Ureter (tissue), 1 donor: ENCODE data around the gene NUMBL. TPM values are rescaled to one million over a fixed set of nuclear protein-coding genes. Genes with fewer than 3 reads are reported as not detected.
"Not testable (repeated sequence)": the region's sequence is repeated elsewhere in the genome, so short reads cannot be mapped to it uniquely, and the experiment has no call there.

Experiments used
- DNase-seq: peaks from one replicate; pipeline ENCODE4 v3.0.0-alpha.2; 2020; ENCODE audit warnings: low spot score
- total RNA-seq: library from RNA; stranded (reverse); gene quantifications from one replicate; pipeline ENCODE4 v1.2.4, GENCODE V29; 2023
- donor health status: DM: yes; HTN: yes; CAD: no.

NUMBL gene
- total RNA-seq, 1 donor from 2014 or later, result 30.3 TPM

DNA sequence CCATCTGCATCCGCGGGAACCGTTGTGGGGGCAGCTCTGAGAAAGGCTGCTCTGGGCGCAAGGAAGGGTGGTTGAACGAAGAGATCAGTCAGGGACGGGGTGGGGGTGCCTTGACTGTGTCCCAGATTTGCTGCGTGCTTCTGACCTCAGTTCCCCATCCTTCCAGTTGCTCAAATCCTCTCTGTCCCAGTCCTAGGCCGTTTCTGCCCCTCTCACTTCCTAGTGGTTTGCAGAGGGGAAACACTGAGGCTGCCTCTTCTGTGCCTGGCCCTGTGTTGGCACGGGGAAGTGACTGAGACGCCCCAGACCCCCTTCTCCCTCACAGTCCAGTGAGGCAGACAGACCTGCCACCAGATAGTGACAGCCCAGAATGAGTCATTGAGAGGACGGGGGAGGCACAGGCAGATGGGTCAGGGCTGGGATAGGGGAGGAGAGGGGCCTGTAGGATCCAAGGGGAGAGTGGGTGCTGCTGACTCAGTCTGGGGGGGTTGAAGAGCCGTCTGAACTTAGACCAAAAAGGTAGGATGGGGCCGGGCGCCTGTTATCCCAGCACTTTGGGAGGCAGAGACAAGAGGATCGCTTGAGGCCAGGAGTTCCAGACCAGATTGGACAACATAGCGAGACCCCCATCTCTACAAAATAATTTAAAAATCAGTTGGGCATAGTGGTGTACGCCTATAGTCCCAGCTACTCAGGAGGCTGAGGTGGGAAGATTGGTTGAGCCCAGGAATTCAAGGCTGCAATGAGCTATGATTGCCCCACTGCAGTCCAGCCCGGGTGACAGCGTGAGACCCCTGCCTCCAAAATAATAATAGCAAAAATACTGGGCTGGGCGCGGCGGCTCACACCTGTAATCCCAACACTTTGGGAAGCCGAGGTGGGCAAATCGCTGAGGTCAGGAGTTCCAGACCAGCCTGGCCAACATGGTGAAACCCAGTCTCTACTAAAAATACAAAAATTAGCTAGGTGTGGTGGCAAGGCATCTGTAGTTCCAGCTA is 26.5 kb downstream of the NUMBL start:
- DNase-seq, result no peak

DNA sequence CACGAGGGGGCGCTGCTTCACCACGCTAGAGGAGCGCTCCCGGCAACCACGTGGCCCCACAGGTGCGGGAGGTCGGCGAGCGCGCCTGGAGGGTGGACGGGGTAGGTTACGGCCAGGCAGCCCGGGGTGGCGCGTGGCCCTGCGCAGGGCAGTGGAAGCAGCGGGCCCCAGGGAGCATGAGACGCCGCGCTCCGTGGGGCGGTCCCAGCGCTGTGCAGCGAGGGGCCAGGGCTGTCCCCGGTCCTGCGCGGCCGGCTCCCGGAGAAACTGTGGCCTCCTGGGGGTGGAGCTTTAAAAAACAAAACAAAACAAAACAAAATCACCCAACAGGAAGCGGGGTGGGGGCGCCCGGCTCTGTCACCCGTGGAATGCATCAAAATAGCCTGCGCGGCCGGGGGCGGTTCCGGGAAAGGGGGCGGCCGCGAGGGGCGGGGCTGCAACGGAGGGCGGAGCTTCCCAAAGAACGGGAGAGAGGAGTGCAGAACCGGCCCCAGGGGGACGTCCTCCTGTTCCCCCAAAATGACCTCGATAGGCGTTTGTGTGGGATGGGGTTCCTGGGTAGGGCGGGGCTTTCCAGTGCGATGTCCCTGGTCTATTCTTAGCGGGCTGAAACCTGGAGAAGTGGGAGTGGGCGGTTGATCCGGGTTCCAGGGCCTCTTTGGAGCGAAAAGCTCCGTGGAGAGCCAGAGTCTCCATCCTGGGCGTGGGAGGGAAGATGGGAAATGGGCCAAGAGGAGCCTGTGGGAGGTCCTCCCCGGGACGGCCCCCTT is 27.3 kb downstream of the NUMBL start:
- peak; percentile 92 for DNase-seq

DNA sequence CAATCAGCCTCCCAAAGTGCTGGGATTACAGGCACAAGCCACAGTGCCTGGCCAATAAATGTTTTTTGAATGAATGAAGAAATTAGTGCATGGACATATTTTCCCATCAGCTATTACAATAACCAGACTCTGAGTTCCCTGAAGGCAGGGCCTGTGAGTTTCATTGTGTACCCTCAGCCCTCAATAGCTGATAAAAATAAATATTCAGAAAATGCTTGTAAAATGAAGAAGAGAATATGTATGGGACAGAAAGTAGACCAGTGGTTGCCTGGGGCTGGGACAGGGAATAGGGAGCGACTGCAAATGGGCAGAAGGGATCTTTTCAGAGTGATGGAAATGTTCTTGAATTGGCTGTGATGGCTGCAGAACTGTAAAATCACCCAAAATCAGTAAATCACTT is 28.8 kb downstream of the NUMBL start:
- no peak for DNase-seq

DNA sequence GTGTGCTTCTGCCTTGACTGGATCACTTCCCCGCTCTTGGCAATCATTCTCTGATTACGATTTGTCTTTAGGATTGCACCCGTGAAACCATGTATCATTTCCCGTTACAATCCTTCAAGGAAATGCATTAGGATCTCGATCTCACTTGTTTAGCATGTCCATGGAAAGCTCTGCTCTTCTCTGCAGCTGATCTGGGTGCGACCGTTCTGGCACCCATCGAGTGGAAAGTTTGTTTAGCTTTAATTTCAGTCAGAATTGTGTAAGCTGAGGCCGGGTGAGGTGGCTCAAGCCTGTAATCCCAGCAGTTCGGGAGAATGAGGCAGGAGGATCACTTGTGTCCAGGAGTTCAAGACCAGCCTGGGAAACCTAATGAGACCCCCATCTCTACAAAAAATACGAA is 30.9 kb downstream of the NUMBL start:
- no peak for DNase-seq

DNA sequence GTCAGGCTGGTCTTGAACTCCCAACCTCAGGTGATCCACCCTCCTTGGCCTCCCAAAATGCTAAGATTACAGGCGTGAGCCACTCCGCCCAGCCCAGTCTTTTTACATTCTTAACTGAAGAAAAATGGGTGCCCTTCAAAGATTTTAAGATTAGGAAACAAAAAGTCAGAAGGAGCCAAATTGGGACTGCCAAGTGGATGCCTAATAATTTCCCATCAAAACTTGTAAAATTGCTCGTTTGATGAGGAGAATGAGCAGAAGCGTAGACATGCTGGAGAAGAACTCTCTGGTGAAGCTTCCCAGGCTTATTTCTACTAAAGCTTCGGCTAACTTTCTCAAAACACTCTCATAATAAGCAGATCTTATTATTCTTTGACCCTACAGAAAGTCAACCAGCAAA is 31.3 kb downstream of the NUMBL start:
- DNase-seq, result no peak

DNA sequence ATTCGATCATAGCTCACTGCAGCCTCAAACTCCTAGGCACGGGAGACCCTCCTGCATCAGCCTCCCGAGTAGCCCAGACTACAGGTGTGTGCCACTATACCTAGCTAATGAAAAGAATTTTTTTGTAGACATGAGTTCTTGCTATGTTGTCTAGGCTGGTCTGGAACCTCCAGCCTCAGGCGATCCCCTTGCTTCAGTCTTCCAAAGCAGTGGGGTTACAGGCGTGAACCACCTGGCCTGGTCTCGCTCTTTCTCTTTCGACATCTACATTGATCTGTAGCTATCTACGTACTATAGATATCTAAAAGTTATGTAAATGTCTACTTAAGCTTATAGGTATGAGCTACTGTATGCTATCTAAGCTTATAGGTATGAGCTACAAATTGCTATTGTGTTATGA is 32.4 kb downstream of the NUMBL start:
- DNase-seq, result no peak

DNA sequence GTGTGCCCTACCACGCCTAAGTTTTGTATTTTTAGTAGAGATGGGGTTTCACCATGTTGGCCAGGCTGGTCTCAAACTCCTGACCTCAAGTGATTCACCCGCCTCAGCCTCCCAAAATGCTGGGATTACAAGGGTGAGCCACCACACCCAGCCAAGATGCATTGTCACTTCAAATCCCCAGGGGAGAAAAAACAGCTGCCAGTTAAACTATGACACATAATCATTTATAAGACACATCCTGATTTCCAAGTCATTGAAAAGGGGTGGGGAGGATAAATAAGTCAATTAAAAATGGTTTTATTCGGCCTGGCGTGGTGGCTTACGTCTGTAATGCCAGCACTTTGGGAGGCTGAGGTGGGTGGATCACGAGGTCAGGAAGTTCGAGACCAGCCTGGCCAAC is 34.8 kb downstream of the NUMBL start:
- DNase-seq, result not testable (repeated sequence)

DNA sequence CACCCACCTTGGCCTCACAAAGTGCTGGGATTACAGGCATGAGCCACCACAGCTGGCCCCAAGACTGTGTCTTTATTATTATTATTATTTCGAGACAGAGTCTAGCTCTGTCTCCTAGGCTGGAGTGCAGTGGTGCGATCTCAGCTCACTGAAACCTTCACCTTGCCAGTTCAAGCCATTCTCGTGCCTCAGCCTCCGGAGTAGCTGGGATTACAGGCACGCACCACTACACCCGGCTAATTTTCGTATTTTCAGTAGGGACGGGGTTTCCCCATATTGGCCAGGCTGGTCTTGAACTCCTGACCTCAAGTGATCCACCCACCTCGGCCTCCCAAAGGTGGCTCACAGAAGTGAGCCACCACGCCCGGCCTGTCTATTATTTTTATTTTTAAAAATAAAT is 38.1 kb downstream of the NUMBL start:
- DNase-seq, result not testable (repeated sequence)

DNA sequence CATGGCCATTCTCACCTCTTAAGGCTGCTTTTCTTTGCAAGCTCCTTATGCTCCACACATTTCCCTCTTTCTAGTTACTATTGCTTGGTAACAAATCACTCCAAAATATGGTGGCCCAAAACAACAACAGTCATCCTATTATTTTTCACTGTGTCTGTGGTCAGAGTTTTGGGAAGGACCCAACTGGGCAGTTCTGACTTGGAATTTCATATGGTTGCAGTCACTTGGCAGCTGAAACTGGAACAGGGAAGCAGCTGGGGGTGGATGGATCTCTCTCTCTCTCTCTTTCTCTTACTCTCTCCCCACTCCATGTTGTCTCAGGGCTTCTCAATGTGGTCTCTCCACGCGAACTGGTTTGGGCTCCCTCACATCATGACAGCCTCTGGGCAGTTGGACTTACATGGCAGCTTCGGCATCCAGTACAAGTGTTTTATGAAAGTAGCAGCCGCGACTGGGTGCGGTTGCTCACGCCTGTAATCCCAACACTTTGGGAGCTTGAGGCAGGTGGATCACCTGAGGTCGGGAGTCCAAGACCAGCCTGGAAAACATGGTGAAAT is 39.6 kb downstream of the NUMBL start:
- no peak for DNase-seq

DNA sequence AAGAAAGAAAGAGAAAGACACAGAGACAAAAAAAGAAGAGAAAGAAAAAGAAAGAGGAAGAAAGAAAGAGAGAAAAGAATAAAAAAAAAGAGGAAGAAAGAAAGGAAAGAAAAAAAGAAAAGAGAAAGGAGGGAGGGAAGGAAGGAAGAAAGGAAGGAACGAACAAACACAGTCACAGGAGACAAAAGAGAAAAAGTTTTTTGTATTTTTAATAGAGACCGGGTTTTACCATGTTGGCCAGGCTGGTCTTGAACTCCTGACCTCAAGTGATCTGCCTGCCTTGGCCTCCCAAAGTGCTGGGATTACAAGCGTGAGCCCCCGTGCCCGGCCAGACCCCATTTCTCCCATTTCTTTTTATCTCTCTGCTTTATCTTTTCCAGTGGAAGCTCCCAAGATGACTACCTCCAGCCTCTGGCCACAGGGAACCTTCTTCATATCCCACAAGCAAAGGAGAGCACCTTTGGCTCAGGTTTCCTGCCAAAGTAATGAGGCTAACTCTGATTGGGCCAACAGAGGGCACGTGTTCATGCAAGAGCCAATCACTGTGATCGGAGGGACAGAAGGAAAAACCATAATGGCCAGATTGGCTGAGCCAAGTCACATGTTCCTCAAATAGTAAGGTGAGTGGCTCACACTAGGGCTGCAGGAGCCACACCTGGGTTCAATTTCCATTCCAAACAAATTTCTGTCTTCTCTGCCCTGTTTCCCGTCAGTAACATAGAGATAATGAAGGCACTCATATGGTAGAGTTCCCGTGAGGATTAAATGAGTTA is 40.4 kb downstream of the NUMBL start:
- not testable (repeated sequence) for DNase-seq

DNA sequence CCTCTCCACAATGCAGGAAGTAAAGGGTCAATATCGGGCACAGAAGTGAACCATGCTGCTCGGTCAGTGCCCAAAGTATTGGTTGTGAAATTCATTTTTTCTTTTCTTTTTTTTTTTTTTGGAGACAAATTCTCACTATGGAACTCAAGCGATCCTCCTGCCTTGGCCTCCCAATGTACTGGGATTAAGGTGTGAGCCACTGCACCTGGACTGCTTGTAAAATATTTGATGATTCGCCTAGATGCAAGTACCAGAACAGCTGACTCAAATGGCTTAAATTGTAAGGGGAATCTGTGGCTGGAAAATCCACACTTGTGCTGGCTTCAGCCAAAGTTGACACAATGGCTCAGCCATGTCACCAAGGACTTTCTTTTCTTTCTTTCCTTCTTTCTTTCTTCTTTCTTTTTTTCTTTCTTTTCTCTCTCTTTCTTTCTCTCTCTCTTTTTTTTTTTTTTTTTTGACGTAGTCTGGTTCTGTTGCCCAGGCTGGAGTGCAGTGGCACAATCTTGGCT is 43.7 kb downstream of the NUMBL start:
- DNase-seq, result no peak

DNA sequence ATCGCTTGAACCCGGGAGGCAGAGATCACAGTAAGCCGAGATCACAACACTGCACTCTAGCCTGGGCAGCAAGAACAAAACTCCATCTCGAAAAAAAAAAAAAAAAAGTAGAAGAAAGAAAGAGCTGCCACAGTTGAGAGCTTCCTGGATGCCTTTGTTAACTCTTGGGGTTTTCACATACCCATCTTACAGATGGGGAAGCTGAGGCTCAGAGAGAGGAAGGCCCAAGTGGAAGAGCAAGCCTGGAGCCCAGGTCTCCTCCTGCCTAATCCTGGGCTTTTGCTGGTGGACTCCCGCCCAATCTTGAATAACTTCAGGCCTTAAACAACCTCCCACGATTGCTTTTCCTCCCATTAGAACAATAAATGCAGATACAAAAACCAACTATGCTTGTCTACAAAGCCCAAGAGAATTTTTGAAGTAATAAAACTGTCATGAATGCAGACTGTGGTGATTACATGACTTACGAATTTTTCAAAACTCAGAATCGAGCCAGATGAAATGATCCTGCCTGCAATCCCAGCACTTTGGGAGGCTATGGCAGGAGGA is 47.6 kb downstream of the NUMBL start:
- DNase-seq, result no peak

DNA sequence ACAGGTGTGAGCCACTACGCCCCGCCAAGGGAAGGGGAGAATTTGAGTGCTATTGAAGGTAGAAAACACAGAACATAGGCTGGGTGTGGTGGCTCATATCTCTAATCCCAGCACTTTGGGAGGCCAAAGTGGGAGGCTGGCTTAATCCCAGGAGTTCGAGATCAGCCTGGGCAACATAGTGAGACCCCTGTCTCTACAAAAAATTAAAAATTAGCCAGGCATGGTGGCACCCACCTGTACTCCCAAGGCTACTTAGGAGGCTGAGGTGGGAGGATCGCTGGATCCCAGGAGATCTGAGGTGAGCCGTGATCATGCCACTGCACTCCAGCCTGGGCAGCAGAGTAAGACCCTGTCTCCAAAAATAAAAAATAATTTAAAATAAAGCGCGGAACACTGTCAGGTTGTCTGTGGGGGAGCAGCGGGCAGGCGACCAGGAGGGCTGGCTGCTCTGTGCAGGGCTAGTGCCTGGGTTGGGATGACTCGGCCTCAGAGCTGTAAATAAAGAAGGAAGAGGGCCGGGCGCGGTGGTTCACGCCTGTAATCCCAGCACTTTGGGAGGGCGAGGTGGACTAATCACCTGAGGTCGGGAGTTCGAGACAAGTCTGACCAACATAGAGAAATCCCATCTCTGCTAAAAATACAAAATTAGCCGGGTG is 48.3 kb downstream of the NUMBL start:
- no peak for DNase-seq

DNA sequence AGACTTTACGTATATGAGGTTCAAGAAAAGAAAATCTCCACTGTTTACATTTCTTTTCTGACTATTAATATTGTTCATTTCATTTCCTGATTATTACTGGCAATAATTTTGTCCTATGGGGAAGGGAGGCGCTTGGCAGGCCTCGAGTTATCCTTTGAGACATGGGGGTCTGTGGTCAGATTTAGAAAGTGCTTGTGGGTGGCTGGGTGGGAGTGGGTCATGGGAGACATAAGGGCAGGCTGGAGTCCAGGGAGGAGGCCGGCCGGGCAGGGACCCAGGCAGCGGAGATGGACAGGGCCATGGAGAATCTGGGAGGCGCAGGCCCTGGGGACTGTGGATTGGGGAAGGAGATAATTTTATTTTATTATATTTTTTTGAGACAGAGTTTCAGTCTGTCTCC is 49.2 kb downstream of the NUMBL start:
- no peak for DNase-seq

DNA sequence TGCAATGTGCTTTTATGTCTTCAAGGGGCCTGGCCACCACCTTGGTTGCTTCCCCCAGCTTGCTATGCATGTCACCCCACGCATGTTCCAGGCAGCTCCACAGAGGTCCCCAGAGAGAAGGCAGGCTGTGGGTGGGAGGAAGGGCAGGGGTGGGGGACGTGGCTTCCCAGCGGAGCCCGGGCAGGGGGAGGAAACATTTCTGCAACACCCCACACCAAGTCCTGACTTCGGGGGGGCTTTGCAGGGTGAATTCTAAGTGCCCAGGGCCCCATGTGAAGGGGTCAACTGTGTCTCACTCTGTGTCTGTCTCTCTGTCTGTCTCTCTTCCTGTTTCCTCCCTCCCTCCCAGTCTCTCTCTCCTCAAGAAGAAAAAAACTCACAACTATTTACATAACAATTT is 49.7 kb downstream of the NUMBL start:
- DNase-seq, result no peak

DNA sequence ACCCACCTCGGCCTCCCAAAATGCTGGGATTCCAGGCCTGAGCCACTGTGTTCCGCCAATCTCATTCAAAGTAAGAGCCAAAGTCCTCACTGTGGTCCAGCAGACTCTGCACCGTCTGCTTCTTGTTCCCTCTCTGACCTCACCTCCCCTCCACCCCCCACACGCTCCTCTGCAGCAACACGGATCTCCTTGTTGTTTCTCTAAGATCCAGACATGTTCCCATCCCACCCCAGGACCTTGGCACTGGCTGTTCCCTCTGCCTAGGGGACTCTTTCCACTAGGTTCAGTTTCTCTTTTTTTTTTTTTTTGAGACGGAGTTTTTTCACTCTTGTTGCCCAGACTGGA is 50.8 kb downstream of the NUMBL start:
- DNase-seq, result no peak

DNA sequence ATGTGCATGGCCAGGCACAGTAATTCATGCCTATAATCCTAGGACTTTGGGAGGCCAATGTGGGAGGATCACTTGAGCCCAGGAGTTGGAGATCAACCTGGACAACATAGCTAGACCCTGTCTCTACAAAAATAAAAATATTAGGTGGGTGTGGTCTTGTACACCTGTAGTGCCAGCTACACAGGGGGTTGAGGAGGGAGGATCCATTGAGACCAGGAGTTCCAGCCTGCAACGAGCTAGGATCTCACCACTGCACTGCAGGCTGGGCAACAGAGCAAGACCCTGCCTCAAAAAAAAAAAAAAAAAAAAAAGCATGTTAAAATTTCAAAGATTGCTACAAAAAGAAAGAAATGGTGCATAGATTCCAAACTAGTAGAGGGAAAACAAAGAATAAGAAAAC is 52.1 kb downstream of the NUMBL start:
- no peak for DNase-seq

DNA sequence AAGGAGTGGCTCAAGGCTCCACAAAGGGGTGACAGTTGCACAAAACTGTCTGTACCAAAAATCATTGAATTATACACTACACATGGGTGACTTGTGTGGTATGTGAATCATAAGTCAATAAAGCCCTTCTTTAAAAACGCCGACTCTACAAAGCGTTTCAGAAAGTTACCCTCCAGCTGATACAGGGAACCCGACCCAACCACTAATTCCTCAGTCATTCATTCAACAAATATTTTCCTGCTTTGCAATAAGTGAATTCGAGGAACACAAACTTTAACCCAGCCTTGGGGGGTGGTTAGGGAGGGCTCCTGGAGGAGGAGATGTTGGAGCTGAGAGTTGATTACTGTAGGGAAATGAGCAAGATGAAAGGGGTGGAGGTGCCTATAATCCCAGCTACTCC is 57.2 kb downstream of the NUMBL start:
- no peak for DNase-seq

DNA sequence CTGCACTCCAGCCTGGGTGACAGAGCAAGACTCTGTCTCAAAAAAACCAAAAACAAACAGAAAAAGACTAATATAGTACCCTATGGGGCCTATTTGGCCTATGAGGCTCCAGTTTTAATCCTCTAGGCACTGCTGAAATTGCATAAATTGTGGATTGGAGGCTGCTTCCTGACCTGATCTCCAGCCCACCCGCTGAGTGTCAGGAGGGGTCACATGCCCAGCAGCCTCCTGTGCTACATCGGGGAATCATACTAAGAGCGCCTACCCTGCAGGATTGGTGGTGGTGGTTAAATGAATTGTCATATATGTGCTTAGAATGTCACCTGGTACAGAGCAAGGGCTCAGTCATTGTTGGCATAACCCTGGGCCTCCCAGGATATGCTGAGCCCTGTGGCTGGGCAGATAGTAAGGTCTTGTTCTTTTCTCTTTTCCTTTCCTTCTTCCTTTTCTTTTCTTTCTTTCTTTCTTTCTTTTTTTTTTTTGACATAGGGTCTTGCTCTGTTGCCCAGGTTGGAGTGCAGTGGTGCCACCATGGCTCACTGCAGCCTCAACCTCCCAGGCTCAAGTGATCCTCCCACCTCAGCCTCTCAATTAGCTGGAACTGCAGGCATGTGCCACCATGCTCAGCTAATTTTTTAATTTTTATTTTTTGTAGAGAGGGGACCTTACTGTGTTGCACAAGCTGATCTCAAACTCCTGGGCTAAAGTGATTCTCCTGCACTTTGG is 58.0 kb downstream of the NUMBL start:
- no peak for DNase-seq

DNA sequence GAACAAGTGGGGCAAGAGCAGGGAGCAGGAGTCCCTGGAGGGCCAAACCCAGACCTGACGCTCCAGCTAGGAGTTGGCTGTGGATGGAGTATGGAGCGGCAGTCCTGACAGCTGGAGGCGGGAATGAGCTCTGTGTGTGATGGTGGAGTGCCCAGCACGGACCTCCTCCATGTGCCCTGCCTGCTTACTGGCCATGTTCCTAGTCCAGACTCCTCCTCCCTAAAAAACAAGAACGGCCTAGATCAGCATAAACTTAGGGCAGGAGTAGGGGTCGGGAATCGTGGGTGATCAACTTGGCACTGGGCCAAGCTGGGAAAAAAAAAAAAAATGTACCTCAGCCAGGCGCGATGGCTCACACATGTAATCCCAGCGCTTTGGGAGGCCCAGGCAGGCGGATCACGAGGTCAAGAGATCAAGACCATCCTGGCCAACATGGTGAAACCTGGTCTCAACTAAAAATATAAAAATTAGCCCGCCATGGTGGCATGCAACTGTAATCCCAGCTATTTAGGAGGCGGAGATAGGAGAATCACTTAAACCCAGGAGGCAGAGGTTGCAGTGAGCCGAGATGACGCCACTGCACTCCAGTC is 59.8 kb downstream of the NUMBL start:
- no peak for DNase-seq
